Measurements from ENCODE around the gene VPS37B. TPM values are rescaled to one million over a fixed set of nuclear protein-coding genes. Genes with fewer than 3 reads are reported as not detected.

VPS37B gene
- total and polyA plus RNA-seq, 10 of the 15 experiments (the other 5 are each of a cell fraction or from before 2014, with no cell fraction given) = 0.66 to 68.6 (median 39.6) TPM

GRCh38 chr12:122944605-122945592 lies 49.0 kb upstream of the VPS37B start:
- intact Hi-C loops (cut with micrococcal nuclease; ENCODE audit: unreplicated experiment) = no loop called here
- no peaks in the 10 kb centered on the region for H3K36me3 ChIP-seq (ENCODE audit: control insufficient read depth in 2 of 2, insufficient read depth in 2 of 2, low read length in 1 of 2)
- ChIA-PET POLR2A (interaction anchor here (0.6 to 1.6 kb wide), 4 partner anchors 21 to 729 kb away, joined by 3 to 5 read pairs (median 4); partner anchors contain the start of gene ABCB9), RAD21 (ENCODE audit: unreplicated experiment) (interaction anchor here (0.8 kb wide), 1 partner anchor 18 kb away, joined by 3 read pairs; no protein-coding TSS in a partner anchor), SMC1A (ENCODE audit: uncharacterized antibody, unreplicated experiment) (interaction anchor here (1.0 to 3.0 kb wide), 2 partner anchors 29 to 54 kb away, joined by 3 to 14 read pairs; no protein-coding TSS in a partner anchor), CTCF (interaction anchor here (1.1 to 1.7 kb wide), 2 partner anchors 9 to 62 kb away, joined by 3 to 5 read pairs; no protein-coding TSS in a partner anchor)
- ATAC-seq (no peak), DNase-seq (ENCODE audit: low read depth, low spot score) (no peak), FAIRE-seq (no peak)
- TF ChIP-seq NFXL1 (IDR thresholded peaks at IDR 0.05; ENCODE audit: borderline replicate concordance) (no peak), KDM1A (IDR thresholded peaks at IDR 0.05; ENCODE audit: borderline replicate concordance) (no peak), CBX3 (IDR thresholded peaks at IDR 0.05; ENCODE audit: borderline replicate concordance, low read depth) (no peak), JUND (IDR thresholded peaks at IDR 0.05; ENCODE audit: low read depth, low read length) (no peak), ETV6 (conservative IDR thresholded peaks at IDR 0.05 in 1 of 2, IDR thresholded peaks at IDR 0.05 in 1 of 2; ENCODE audit: borderline replicate concordance in 1 of 2, low read depth in 1 of 2) (no peak)
- TF ChIP-seq, protein P1, sequence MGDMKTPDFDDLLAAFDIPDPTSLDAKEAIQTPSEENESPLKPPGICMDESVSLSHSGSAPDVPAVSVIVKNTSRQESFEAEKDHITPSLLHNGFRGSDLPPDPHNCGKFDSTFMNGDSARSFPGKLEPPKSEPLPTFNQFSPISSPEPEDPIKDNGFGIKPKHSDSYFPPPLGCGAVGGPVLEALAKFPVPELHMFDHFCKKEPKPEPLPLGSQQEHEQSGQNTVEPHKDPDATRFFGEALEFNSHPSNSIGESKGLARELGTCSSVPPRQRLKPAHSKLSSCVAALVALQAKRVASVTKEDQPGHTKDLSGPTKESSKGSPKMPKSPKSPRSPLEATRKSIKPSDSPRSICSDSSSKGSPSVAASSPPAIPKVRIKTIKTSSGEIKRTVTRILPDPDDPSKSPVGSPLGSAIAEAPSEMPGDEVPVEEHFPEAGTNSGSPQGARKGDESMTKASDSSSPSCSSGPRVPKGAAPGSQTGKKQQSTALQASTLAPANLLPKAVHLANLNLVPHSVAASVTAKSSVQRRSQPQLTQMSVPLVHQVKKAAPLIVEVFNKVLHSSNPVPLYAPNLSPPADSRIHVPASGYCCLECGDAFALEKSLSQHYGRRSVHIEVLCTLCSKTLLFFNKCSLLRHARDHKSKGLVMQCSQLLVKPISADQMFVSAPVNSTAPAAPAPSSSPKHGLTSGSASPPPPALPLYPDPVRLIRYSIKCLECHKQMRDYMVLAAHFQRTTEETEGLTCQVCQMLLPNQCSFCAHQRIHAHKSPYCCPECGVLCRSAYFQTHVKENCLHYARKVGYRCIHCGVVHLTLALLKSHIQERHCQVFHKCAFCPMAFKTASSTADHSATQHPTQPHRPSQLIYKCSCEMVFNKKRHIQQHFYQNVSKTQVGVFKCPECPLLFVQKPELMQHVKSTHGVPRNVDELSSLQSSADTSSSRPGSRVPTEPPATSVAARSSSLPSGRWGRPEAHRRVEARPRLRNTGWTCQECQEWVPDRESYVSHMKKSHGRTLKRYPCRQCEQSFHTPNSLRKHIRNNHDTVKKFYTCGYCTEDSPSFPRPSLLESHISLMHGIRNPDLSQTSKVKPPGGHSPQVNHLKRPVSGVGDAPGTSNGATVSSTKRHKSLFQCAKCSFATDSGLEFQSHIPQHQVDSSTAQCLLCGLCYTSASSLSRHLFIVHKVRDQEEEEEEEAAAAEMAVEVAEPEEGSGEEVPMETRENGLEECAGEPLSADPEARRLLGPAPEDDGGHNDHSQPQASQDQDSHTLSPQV (IDR thresholded peaks at IDR 0.05) = no peak
- no TSS peak for BruUV-seq (replicated peaks)
- H4K20me1 ChIP-seq (ENCODE audit: control insufficient read depth, insufficient read depth) = no peaks in the 10 kb centered on the region
- H3K27me3 ChIP-seq (replicated peaks in 1 of 2; ENCODE audit: control insufficient read depth in 2 of 2, insufficient read depth in 2 of 2, low read length in 1 of 2) = no peaks in the 10 kb centered on the region
- no peak overlapping the region for H3K4me3 ChIP-seq
- H3K79me2 ChIP-seq (ENCODE audit: control insufficient read depth, insufficient read depth, low read length) = no peaks in the 10 kb centered on the region
- H3K4me1 ChIP-seq (ENCODE audit: control insufficient read depth, insufficient read depth, low read length) = peaks cover 25% of the 10 kb centered on the region
- no peak overlapping the region for H2AFZ ChIP-seq (ENCODE audit: control insufficient read depth, low read depth, low read length)
- no peak overlapping the region for H3K27ac ChIP-seq (ENCODE audit: control insufficient read depth, insufficient read depth)
- H3K4me2 ChIP-seq (ENCODE audit: control insufficient read depth, insufficient read depth) = no peak overlapping the region
- 73% methylated on average over 14 of the region's 14 CpGs for WGBS (ENCODE audit: insufficient coverage, insufficient replicate concordance, low lambda C conversion rate, missing lambda C conversion rate)
- H3K9me3 ChIP-seq (replicated peaks; ENCODE audit: control insufficient read depth, insufficient read depth, low read length) = no peaks in the 10 kb centered on the region
- in situ Hi-C loops (cut with MboI) = no loop called here
- no peak overlapping the region for H3K9ac ChIP-seq (ENCODE audit: control insufficient read depth, insufficient read depth, low read length)

Measured in GM12878 (cell line).